HG03095 (cell line): ENCODE results near the gene SOX5.

Experiments
- ATAC-seq: cut with Tn5 transposase; IDR thresholded peaks from one replicate; pipeline ENCODE4 v1.9.1; 2021; ENCODE audit warnings: moderate library complexity; ENCODE audit not compliant: unreplicated experiment

Gene SOX5

GRCh38 chr12:23699031-23699430, 250.4 kb downstream of the SOX5 start:
- no peak for ATAC-seq

GRCh38 chr12:23694920-23695319, 254.6 kb downstream of the SOX5 start:
- ATAC-seq, result no peak

- no peak for ATAC-seq
Observed at GRCh38 chr12:23694307-23694706, 255.2 kb downstream of the SOX5 start.

DNA sequence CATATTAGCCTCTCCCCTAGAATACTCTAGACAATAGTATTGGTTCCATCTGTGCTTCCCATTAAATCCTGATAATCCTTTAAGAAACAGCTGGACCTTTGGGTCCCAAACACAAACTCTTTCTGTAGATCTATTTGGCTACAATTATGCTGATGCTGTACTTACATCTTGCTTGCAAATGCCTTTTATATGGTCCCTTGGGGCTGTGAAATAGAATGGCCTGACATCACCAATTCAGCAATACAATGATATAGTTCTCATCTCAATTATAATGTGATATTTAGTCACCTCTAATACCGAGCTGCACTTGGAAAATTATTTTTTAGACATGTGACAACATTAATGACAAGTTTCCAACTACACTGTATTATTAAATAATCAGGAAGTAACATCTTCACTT, 261.5 kb downstream of the SOX5 start:
- ATAC-seq, result no peak

DNA sequence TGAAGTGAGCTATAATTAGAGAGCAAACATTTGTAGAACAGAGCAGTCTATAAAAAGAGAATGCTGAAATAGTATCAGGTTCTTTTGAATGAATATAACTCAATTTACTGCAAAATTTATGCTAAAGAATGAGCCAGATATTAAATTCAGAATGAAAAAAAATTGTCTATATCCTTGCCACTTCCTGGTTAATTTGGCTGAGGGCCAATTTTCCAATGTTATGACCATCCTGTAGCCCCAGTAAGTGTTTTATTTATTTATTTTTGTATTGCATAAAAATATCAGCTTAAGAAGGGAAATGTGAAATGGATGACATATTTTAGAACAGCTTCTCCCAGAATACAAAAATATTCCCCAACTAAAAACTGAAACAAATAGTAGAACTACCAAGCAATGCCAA, 263.4 kb downstream of the SOX5 start:
- ATAC-seq, result no peak

- ATAC-seq, result no peak
Observed at GRCh38 chr12:23684121-23684520, 265.3 kb downstream of the SOX5 start.

- ATAC-seq, result no peak
Observed at GRCh38 chr12:23681237-23681636, 268.2 kb downstream of the SOX5 start.

DNA sequence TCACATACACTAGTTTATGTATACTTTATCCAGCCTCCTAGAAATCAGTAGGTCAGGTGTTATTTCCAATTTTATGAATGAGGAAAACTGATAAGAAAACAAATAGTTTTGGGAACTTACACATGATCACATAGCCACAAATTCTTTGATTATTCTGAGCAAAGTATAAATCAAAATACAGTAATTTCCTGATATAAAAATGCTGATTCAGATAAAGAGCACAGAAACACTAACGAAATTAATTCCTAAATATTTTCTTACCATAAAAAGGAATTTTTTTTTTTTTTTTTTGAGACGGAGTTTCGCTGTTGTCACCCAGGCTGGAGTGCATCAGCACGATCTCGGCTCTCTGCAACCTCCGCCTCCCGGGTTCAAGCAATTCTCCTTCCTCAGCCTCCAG, 275.4 kb downstream of the SOX5 start:
- ATAC-seq, result no peak

- ATAC-seq, result no peak
Observed at GRCh38 chr12:23671881-23672280, 277.6 kb downstream of the SOX5 start.

- no peak for ATAC-seq
Observed at GRCh38 chr12:23670684-23671083, 278.8 kb downstream of the SOX5 start.

- ATAC-seq, result no peak
Observed at GRCh38 chr12:23669691-23670090, 279.8 kb downstream of the SOX5 start.

- ATAC-seq, result no peak
Observed at GRCh38 chr12:23666866-23667265, 282.6 kb downstream of the SOX5 start.

GRCh38 chr12:23662966-23663365, 286.5 kb downstream of the SOX5 start:
- no peak for ATAC-seq

- no peak for ATAC-seq
Observed at GRCh38 chr12:23659131-23659530, 290.3 kb downstream of the SOX5 start.

DNA sequence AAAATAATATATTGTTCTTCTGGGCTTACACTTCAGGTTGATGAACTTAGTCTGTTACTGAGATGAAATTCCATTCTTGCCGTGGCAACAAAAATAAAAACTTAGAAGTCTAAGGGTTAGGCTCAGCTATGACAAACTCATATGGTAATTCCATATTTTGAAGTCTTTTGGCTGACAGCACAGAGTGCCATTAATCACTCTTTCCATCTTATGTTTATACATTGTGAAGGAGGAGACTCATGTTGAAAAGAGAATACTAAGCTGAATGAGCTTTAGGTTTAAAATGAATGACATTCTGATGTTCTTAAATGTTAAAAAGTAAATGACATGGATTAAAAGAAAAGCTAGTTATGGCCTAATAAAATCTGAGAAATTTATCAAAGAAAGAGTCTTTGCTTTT, 291.9 kb downstream of the SOX5 start:
- no peak for ATAC-seq

DNA sequence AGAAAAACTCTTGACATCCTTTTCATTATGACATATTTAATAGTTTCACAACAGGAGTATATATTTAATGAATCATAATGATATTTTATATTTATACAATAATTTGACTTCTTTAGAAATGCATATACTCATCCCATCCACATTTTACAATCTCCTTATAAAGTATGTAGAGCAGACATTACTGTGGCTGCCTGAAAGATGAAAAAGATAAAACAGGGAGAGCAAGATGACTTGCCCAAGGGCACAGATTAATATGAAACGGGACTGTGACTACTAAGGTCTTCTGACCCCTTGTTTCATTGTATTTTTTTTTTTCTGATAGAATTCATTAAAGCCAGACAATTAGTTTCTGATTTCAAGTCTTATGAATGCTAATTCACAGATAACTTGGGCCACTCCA, 293.6 kb downstream of the SOX5 start:
- no peak for ATAC-seq

GRCh38 chr12:23655112-23655511, 294.4 kb downstream of the SOX5 start:
- no peak for ATAC-seq

GRCh38 chr12:23648546-23648945, 300.9 kb downstream of the SOX5 start:
- ATAC-seq, result no peak

- ATAC-seq, result no peak
Observed at GRCh38 chr12:23640754-23641153, 308.7 kb downstream of the SOX5 start.

- ATAC-seq, result no peak
Observed at GRCh38 chr12:23634344-23634743, 315.1 kb downstream of the SOX5 start.

- ATAC-seq, result no peak
Observed at GRCh38 chr12:23631786-23632377, 317.6 kb downstream of the SOX5 start.

GRCh38 chr12:23630524-23630923, 318.9 kb downstream of the SOX5 start:
- ATAC-seq, result no peak

DNA sequence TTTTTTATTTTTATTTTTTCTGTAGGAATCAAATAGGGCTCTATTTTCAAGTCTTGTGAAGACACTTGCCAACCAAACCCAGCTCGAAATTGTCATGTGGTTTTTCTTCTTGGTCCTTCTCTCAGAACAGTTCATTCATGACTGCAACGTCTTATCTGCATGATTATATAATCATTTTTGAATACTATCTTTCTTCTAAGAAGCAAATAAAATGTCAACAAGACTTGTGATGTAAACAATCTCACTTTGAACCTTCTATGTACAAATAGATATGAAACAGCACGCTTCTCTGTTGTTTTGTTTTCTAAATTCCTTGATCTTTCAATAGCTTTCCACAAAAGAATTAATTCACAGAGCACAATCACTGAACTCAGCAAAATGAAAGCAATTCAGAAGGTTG, 320.7 kb downstream of the SOX5 start:
- no peak for ATAC-seq

GRCh38 chr12:23626791-23627190, 322.7 kb downstream of the SOX5 start:
- ATAC-seq, result no peak
